GM12874 (cell line): ENCODE results near the gene GRID1.

ENCODE experiments used
- CTCF ChIP-seq: IDR thresholded peaks from 2 replicates; pipeline ENCODE4 v1.5.1; 2011; ENCODE audit warnings: low read depth, mild to moderate bottlenecking, control low read depth, low read length, moderate library complexity; ENCODE audit not compliant: insufficient read depth

The GRID1 gene

GRCh38 chr10:86194684-86195083, 171.9 kb downstream of the GRID1 start:
- TF ChIP-seq CTCF: no peak

GRCh38 chr10:86193841-86194240, 172.8 kb downstream of the GRID1 start:
- no peak for TF ChIP-seq CTCF

- TF ChIP-seq CTCF: no peak
Measured at GRCh38 chr10:86192691-86193090, 173.9 kb downstream of the GRID1 start.

- TF ChIP-seq CTCF: no peak
Measured at GRCh38 chr10:86192147-86192546, 174.4 kb downstream of the GRID1 start.

GRCh38 chr10:86191686-86192085, 174.9 kb downstream of the GRID1 start:
- TF ChIP-seq CTCF: no peak

- TF ChIP-seq CTCF: no peak
Measured at GRCh38 chr10:86191166-86191565, 175.4 kb downstream of the GRID1 start.

GRCh38 chr10:86190291-86190690, 176.3 kb downstream of the GRID1 start:
- no peak for TF ChIP-seq CTCF

- no peak for TF ChIP-seq CTCF
Measured at GRCh38 chr10:86189891-86190290, 176.7 kb downstream of the GRID1 start.
